ENCODE measurements around the gene GPATCH8.
"Not testable (repeated sequence)": the region's sequence is repeated elsewhere in the genome, so short reads cannot be mapped to it uniquely, and the experiment has no call there.

GPATCH8 gene

GRCh38 chr17:44527102-44527501, 23.9 kb upstream of the GPATCH8 start:
- DNase-seq (ENCODE audit: low read depth, low spot score): no peak
- no peak for TF ChIP-seq CTCF (IDR thresholded peaks at IDR 0.05; ENCODE audit: low read depth, low read length)
- in situ Hi-C loops (cut with HindIII; ENCODE audit: low sequenced_read_pairs): no loop called here
- no peak overlapping the region for H3K4me3 ChIP-seq (ENCODE audit: low read depth, low read length)

GRCh38 chr17:44523672-44523972, 20.4 kb upstream of the GPATCH8 start:
- in situ Hi-C loops (cut with HindIII; ENCODE audit: low sequenced_read_pairs): no loop called here
- H3K4me3 ChIP-seq (ENCODE audit: low read depth, low read length): no peak overlapping the region
- no peak for TF ChIP-seq CTCF (IDR thresholded peaks at IDR 0.05; ENCODE audit: low read depth, low read length)
- DNase-seq (ENCODE audit: low read depth, low spot score): no peak

GRCh38 chr17:44522883-44523671, 19.9 kb upstream of the GPATCH8 start:
- peak; percentile 68 for TF ChIP-seq CTCF (IDR thresholded peaks at IDR 0.05; ENCODE audit: low read depth, low read length)
- peak; percentile 54 for DNase-seq (ENCODE audit: low read depth, low spot score)
- no peak overlapping the region for H3K4me3 ChIP-seq (ENCODE audit: low read depth, low read length)
- in situ Hi-C loops (cut with HindIII; ENCODE audit: low sequenced_read_pairs): no loop called here

GRCh38 chr17:44518032-44518431, 14.8 kb upstream of the GPATCH8 start:
- TF ChIP-seq CTCF (IDR thresholded peaks at IDR 0.05; ENCODE audit: low read depth, low read length): no peak
- DNase-seq (ENCODE audit: low read depth, low spot score): no peak
- no peak overlapping the region for H3K4me3 ChIP-seq (ENCODE audit: low read depth, low read length)
- in situ Hi-C loops (cut with HindIII; ENCODE audit: low sequenced_read_pairs): no loop called here

- in situ Hi-C loops (cut with HindIII; ENCODE audit: low sequenced_read_pairs); DNase-seq (ENCODE audit: low read depth, low spot score); H3K4me3 ChIP-seq (ENCODE audit: low read depth, low read length): not testable (repeated sequence)
These were observed 8.3 kb upstream of the GPATCH8 start for GRCh38 chr17:44511241-44512134.

GRCh38 chr17:44506939-44507604, 3.9 kb upstream of the GPATCH8 start:
- in situ Hi-C loops (cut with HindIII; ENCODE audit: low sequenced_read_pairs); H3K4me3 ChIP-seq (ENCODE audit: low read depth, low read length); DNase-seq (ENCODE audit: low read depth, low spot score): not testable (repeated sequence)

GRCh38 chr17:44502598-44503146, 534 bp downstream of the GPATCH8 start:
- TF ChIP-seq CTCF (IDR thresholded peaks at IDR 0.05; ENCODE audit: low read depth, low read length): no peak
- in situ Hi-C loops (cut with HindIII; ENCODE audit: low sequenced_read_pairs): no loop called here
- peak; percentile 15 for DNase-seq (ENCODE audit: low read depth, low spot score)
- peak overlapping the region; percentile 76 for H3K4me3 ChIP-seq (ENCODE audit: low read depth, low read length)
